NOMO-1 treated with DMSO at 0.1 percent for 48 hours (cell line): ENCODE measurements around the gene STAT3.
A peak's percentile ranks its signal among the peaks of the same experiment; 100 is the strongest.
"Not testable (repeated sequence)": the region's sequence is repeated elsewhere in the genome, so short reads cannot be mapped to it uniquely, and the experiment has no call there.

Experiments used
- DNase-seq: peaks from one replicate; lab custom pipeline; 2025; ENCODE audit not compliant: unreplicated experiment; lab: John Stamatoyannopoulos, UW

Gene STAT3

GRCh38 chr17:42409523-42410318, 21.5 kb upstream of the STAT3 start:
- no peak for DNase-seq

- DNase-seq = no peak
Observed at GRCh38 chr17:42408061-42408460, 19.8 kb upstream of the STAT3 start.

GRCh38 chr17:42407289-42407836, 19.1 kb upstream of the STAT3 start:
- DNase-seq = peak; percentile 39

- DNase-seq = no peak
Observed at GRCh38 chr17:42406615-42407288, 18.5 kb upstream of the STAT3 start.

GRCh38 chr17:42405963-42406495, 17.8 kb upstream of the STAT3 start:
- peak; percentile 71 for DNase-seq

- DNase-seq = no peak
Observed at GRCh38 chr17:42405076-42405475, 16.8 kb upstream of the STAT3 start.

GRCh38 chr17:42404326-42405055, 16.2 kb upstream of the STAT3 start:
- DNase-seq = peak; percentile 34

GRCh38 chr17:42403150-42403549, 14.9 kb upstream of the STAT3 start:
- no peak for DNase-seq

- no peak for DNase-seq
Observed at GRCh38 chr17:42402117-42402516, 13.9 kb upstream of the STAT3 start.

GRCh38 chr17:42400844-42401375, 12.7 kb upstream of the STAT3 start:
- not testable (repeated sequence) for DNase-seq

- no peak for DNase-seq
Observed at GRCh38 chr17:42399948-42400843, 12.0 kb upstream of the STAT3 start.

GRCh38 chr17:42399121-42399520, 10.9 kb upstream of the STAT3 start:
- DNase-seq = no peak

GRCh38 chr17:42395601-42396000, 7.4 kb upstream of the STAT3 start:
- DNase-seq = not testable (repeated sequence)

GRCh38 chr17:42394838-42395237, 6.6 kb upstream of the STAT3 start:
- no peak for DNase-seq

- no peak for DNase-seq
Observed at GRCh38 chr17:42392692-42393415, 4.6 kb upstream of the STAT3 start.

- DNase-seq = not testable (repeated sequence)
Observed at GRCh38 chr17:42391439-42391838, 3.2 kb upstream of the STAT3 start.

- DNase-seq = no peak
Observed at GRCh38 chr17:42389899-42390298, 1.7 kb upstream of the STAT3 start.

- DNase-seq = no peak
Observed at GRCh38 chr17:42389135-42389417, 834 bp upstream of the STAT3 start.

GRCh38 chr17:42387661-42388380, 421 bp downstream of the STAT3 start:
- DNase-seq = peak; percentile 39
